SK-N-SH (cell line): Measurements from ENCODE around the gene OCA2.

Source experiments
- CTCF ChIP-seq: fragments of 200-600 bp; sonication (generic); IDR thresholded peaks from 2 replicates; pipeline ENCODE4 v1.6.1; 2017; ENCODE audit warnings: antibody characterized with exemption, mild to moderate bottlenecking, moderate library complexity
- EP300 ChIP-seq, 2 experiments: IDR thresholded peaks; 2 replicates each; pipeline versions ENCODE4 v1.4.0 to v1.6.1; 2012; ENCODE audit warnings: borderline replicate concordance in 1 of 2, low read depth in 1 of 2, low read length in 1 of 2
- FOXJ3 ChIP-seq: sonication (generic); formaldehyde crosslinking; IDR thresholded peaks from 2 replicates; pipeline ENCODE4 v1.5.1; 2020; ENCODE audit warnings: mild to moderate bottlenecking, missing genetic modification reagents
- GABPA ChIP-seq: IDR thresholded peaks from 2 replicates; pipeline ENCODE4 v1.4.0; 2012; ENCODE audit warnings: low read depth, mild to moderate bottlenecking
- MAX ChIP-seq: IDR thresholded peaks from 2 replicates; pipeline ENCODE4 v1.4.0; 2012; ENCODE audit warnings: low read depth
- POLR2AphosphoS5 ChIP-seq: IDR thresholded peaks from 2 replicates; pipeline ENCODE4 v1.6.1; 2012; ENCODE audit warnings: low read depth, low read length
- RAD21 ChIP-seq: IDR thresholded peaks from 2 replicates; pipeline ENCODE4 v1.6.1; 2012; ENCODE audit warnings: mild to moderate bottlenecking, low read length
- REST ChIP-seq: IDR thresholded peaks from 2 replicates; pipeline ENCODE4 v1.6.1; 2012; ENCODE audit warnings: mild to moderate bottlenecking, low read depth, low read length, moderate library complexity
- SMC3 ChIP-seq: IDR thresholded peaks from 2 replicates; pipeline ENCODE4 v1.6.1; 2012; ENCODE audit warnings: low read depth, low read length, improper control_type of control experiment
- TAF1 ChIP-seq: IDR thresholded peaks from 2 replicates; pipeline ENCODE4 v1.6.1; 2012; ENCODE audit warnings: low read depth, mild to moderate bottlenecking, low read length, moderate library complexity, borderline replicate concordance
- USF2 ChIP-seq: fragments of 150-350 bp; IDR thresholded peaks from 2 replicates; pipeline ENCODE4 v1.6.1; 2017; ENCODE audit warnings: antibody characterized with exemption, low read length, low read depth, borderline replicate concordance

GRCh38 chr15:28122038-28122949, 23.2 kb upstream of the OCA2 start:
- TF ChIP-seq GABPA: no peak
- no peak for TF ChIP-seq RAD21
- no peak for TF ChIP-seq CTCF
- TF ChIP-seq POLR2AphosphoS5: no peak
- TF ChIP-seq SMC3: no peak
- TF ChIP-seq EP300 (IDR thresholded peaks at IDR 0.05; ENCODE audit: borderline replicate concordance in 1 of 2, low read depth in 1 of 2, low read length in 1 of 2): no peak
- TF ChIP-seq TAF1: no peak
- no peak for TF ChIP-seq USF2
- no peak for TF ChIP-seq FOXJ3 (CRISPR knock-in tag)
- no peak for TF ChIP-seq REST
- no peak for TF ChIP-seq MAX
